ENCODE results near the gene PREX1. TPM values are rescaled to one million over a fixed set of nuclear protein-coding genes. Genes with fewer than 3 reads are reported as not detected.

Gene PREX1
- polyA plus RNA-seq, 1 experiment, result 1.3 TPM

DNA sequence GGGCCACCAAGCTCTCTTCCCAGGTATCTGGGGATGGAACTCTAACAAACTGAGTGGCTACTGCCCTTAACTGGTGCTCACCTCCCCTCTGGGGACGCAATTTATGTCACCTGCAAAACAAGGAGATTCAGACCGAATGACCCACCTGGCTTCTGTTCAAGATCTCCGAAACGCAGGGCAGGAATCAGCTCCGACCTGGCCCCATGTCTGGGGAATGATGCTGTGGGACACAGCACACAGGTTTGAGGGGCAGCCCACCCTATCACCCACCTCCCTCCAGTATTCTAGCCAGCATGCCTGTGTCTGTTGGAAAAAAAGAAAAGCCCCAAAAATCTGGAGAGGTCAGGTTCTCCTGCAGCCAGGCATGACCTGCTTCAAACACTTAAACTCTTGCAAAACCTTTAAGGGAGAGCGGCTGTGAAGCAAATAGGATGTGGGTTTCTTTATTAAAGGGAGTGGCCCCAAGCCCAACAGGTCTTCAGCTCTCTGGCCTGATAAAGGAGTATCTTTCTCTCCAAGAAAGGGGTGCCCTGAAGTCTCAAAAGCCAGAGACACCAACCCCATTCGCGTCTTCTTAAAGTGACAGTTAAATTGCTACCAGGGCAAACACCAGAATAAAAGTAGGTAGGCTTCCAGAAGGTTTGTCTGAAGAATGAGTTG lies 6.4 kb downstream of the PREX1 start:
- ChIA-PET CTCF (no interaction called here), POLR2A (no interaction called here)
- TF ChIP-seq, protein P1, sequence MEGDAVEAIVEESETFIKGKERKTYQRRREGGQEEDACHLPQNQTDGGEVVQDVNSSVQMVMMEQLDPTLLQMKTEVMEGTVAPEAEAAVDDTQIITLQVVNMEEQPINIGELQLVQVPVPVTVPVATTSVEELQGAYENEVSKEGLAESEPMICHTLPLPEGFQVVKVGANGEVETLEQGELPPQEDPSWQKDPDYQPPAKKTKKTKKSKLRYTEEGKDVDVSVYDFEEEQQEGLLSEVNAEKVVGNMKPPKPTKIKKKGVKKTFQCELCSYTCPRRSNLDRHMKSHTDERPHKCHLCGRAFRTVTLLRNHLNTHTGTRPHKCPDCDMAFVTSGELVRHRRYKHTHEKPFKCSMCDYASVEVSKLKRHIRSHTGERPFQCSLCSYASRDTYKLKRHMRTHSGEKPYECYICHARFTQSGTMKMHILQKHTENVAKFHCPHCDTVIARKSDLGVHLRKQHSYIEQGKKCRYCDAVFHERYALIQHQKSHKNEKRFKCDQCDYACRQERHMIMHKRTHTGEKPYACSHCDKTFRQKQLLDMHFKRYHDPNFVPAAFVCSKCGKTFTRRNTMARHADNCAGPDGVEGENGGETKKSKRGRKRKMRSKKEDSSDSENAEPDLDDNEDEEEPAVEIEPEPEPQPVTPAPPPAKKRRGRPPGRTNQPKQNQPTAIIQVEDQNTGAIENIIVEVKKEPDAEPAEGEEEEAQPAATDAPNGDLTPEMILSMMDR (IDR thresholded peaks at IDR 0.05; ENCODE audit: insufficient read depth, low read depth, low read length), result no peak
- Histone ChIP-seq H3K36me3 (ENCODE audit: control insufficient read depth, insufficient read depth, low read length) (no peaks in the 10 kb centered on the region), H3K27me3 (ENCODE audit: control insufficient read depth, insufficient read depth, low read length) (no peaks in the 10 kb centered on the region; the same call in 1 of the 2 replicates), H3K4me3 (ENCODE audit: low read depth, low read length) (no peak overlapping the region)
- no peak for DNase-seq (ENCODE audit: low read depth)

DNA sequence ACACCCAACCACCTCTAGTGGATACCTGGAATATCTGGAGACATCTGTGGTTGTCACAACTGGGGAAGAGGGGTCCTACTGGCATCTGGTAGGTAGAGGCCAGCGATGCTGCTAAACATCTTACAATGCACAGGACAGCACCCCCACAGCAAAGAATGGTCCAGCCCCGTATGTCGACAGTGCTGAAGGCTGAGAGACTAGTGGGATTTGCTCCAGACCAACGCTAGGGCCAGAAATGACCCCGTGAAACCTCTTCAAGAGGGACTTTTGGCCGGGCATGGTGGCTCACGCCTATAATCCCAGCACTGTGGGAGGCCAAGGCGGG lies 7.2 kb downstream of the PREX1 start:
- ChIA-PET POLR2A (no interaction called here), CTCF (interaction anchor here (1.2 kb wide), 1 partner anchor 21 kb away, joined by 3 read pairs; no protein-coding TSS in a partner anchor)
- no peaks in the 10 kb centered on the region for H3K36me3 ChIP-seq (ENCODE audit: control insufficient read depth, insufficient read depth, low read length)
- H3K27me3 ChIP-seq (ENCODE audit: control insufficient read depth, insufficient read depth, low read length), result no peaks in the 10 kb centered on the region; the same call in 1 of the 2 replicates
- H3K4me3 ChIP-seq (ENCODE audit: low read depth, low read length), result no peak overlapping the region
- TF ChIP-seq, protein P1 (IDR thresholded peaks at IDR 0.05; ENCODE audit: insufficient read depth, low read depth, low read length), result no peak
- no peak for DNase-seq (ENCODE audit: low read depth)

DNA sequence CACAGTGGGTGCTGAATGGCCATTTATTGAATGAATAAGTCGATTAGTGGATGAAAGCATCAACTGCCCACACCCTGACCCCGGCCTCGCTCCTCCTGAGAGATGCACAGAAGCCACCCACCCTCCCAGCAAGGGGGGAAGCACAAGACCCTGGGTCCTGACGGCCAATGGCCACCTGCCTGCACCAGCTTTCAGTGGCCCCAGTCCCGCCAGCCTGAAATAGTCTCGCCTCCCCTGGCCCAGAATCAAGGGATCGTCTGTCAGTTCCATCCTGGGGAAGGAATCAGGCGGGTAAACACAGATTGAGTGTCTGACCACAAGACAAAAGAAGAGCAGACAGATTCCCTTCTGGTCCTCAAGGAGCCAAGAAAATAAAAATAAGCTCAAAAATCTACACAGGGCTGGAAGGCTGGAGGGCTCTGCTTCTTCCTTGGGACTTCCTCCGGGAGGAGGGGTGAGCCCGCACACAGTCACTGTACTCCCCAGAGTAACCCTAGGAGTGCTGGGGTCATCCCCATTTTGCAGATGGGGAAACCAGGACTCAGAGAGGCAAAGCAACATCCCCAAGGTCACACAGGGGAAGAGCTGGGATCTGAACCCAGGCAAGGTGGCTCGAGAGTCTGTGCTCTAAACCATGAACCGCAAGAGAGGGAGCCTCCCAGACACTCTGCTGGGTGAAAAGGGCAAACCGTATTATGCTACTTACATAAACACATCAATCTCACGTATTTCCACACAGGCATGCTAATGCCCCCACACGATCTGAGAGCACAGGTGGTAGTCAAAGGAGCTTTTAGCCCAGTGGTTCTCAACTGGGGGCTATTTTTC lies 7.8 kb downstream of the PREX1 start:
- Histone ChIP-seq H3K4me3 (ENCODE audit: low read depth, low read length) (no peak overlapping the region), H3K27me3 (ENCODE audit: control insufficient read depth, insufficient read depth, low read length) (no peaks in the 10 kb centered on the region; the same call in 1 of the 2 replicates), H3K36me3 (ENCODE audit: control insufficient read depth, insufficient read depth, low read length) (no peaks in the 10 kb centered on the region)
- DNase-seq (ENCODE audit: low read depth), result no peak
- ChIA-PET CTCF (interaction anchor here (0.8 to 1.2 kb wide), 2 partner anchors 12 to 20 kb away, joined by 3 to 4 read pairs; no protein-coding TSS in a partner anchor), POLR2A (no interaction called here)
- TF ChIP-seq, protein P1 (IDR thresholded peaks at IDR 0.05; ENCODE audit: insufficient read depth, low read depth, low read length), result no peak

DNA sequence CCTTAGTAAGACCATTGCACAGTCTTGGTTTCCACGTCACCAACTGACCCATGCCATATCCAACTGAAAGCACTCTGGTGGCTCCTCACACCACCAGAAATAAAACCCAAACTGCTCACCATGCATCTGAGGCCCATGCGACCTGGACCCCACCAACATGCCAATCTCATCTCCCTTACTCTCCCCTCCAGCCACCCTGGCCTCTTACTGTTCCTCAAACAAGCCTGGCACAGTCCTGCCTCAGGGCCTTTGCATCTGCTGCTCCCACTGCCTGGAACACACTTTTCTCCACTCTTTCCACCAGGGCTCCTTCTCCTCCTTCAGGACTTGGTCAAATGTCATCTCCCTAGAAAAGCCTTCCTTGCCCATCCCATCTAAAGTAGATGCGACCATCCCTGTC lies 8.7 kb downstream of the PREX1 start:
- no peak for DNase-seq (ENCODE audit: low read depth)
- ChIA-PET CTCF (no interaction called here), POLR2A (no interaction called here)
- Histone ChIP-seq H3K4me3 (ENCODE audit: low read depth, low read length) (no peak overlapping the region), H3K36me3 (ENCODE audit: control insufficient read depth, insufficient read depth, low read length) (no peaks in the 10 kb centered on the region), H3K27me3 (ENCODE audit: control insufficient read depth, insufficient read depth, low read length) (no peaks in the 10 kb centered on the region; the same call in 1 of the 2 replicates)
- TF ChIP-seq, protein P1 (IDR thresholded peaks at IDR 0.05; ENCODE audit: insufficient read depth, low read depth, low read length), result no peak

DNA sequence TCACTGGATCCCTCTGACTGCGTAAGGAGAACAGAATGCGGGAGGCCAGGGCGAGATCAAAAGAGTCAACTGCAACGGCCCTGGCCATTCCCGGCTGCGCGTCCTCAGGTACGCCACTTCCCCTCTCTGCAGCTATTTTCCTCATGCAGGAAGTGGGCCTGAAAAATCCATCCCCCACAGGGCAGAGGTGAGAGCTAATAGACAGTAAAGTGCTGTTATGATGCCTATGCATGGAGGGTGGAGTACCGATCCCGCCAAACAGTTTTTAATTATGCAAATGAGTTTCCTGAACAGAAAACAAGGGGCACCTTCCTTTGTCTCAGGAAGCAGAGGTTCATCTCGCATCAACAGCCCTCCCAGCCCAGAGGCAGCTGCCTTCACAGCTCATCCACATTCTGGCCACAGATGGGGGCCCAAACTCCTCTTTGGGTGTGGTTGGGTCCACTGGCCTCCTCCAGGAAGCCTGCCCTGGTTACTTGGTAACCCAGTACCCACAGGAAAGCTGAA lies 9.3 kb downstream of the PREX1 start:
- Histone ChIP-seq H3K27me3 (ENCODE audit: control insufficient read depth, insufficient read depth, low read length) (no peaks in the 10 kb centered on the region; the same call in 1 of the 2 replicates), H3K36me3 (ENCODE audit: control insufficient read depth, insufficient read depth, low read length) (no peaks in the 10 kb centered on the region), H3K4me3 (ENCODE audit: low read depth, low read length) (no peak overlapping the region)
- ChIA-PET POLR2A (no interaction called here), CTCF (interaction anchor here (1.6 kb wide), 1 partner anchor 17 kb away, joined by 3 read pairs; no protein-coding TSS in a partner anchor)
- DNase-seq (ENCODE audit: low read depth), result no peak
- TF ChIP-seq, protein P1 (IDR thresholded peaks at IDR 0.05; ENCODE audit: insufficient read depth, low read depth, low read length), result no peak

All from BJ (cell line).